ENCODE measurements around the gene KCNJ18.
"Not testable (repeated sequence)": the region's sequence is repeated elsewhere in the genome, so short reads cannot be mapped to it uniquely, and the experiment has no call there.

The KCNJ18 gene

GRCh38 chr17:21705021-21705601 is 12.8 kb downstream of the KCNJ18 start:
- Histone ChIP-seq H3K9me3 (ENCODE audit: insufficient read depth, low read length) (no peaks in the 10 kb centered on the region), H3K9ac (ENCODE audit: insufficient read length, low read depth) (no peak overlapping the region), H3K36me3 (ENCODE audit: insufficient read depth, insufficient read length, low read length) (no peaks in the 10 kb centered on the region), H3K4me1 (ENCODE audit: insufficient read depth, insufficient read length) (peaks cover 5% of the 10 kb centered on the region), H3K27me3 (ENCODE audit: insufficient read depth, insufficient read length) (no peaks in the 10 kb centered on the region), H3K4me3 (ENCODE audit: insufficient read length, low read depth) (no peak overlapping the region)
- TF ChIP-seq YY1 (IDR thresholded peaks at IDR 0.05; ENCODE audit: insufficient read depth, insufficient read length) (no peak), ZNF274 (IDR thresholded peaks at IDR 0.05; ENCODE audit: low read depth, low read length) (no peak), SUZ12 (IDR thresholded peaks at IDR 0.05; ENCODE audit: extremely low read depth, insufficient read depth, insufficient read length) (no peak)
- DNase-seq (ENCODE audit: low read depth, low spot score): no peak

- H3K9me3 ChIP-seq (ENCODE audit: insufficient read depth, low read length); H3K36me3 ChIP-seq (ENCODE audit: insufficient read depth, insufficient read length, low read length); H3K4me1 ChIP-seq (ENCODE audit: insufficient read depth, insufficient read length); H3K9ac ChIP-seq (ENCODE audit: insufficient read length, low read depth); H3K27me3 ChIP-seq (ENCODE audit: insufficient read depth, insufficient read length); DNase-seq (ENCODE audit: low read depth, low spot score); H3K4me3 ChIP-seq (ENCODE audit: insufficient read length, low read depth): not testable (repeated sequence)
These were observed 13.4 kb downstream of the KCNJ18 start for GRCh38 chr17:21705746-21706145.

DNA sequence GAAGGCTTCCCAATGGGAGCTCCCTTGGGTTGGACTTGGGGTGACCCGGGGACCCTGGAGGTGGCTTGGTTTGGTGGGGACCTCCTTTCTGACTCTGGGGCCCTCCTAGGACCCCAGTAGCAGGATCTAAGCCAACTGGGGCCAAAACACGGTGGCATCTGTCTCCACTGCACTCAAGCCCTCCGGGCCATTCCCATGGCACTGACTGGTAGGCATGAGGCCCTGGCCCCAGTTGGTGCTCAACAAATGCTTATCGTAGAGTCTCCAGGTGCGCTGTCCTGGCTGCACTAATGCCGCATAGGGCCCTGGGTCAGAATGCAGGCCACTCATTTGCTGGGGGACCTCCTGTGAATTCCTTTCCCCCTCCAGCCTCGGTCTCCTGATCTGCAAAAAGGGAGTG is 14.2 kb downstream of the KCNJ18 start:
- H3K27me3 ChIP-seq (ENCODE audit: insufficient read depth, insufficient read length); H3K4me3 ChIP-seq (ENCODE audit: insufficient read length, low read depth); H3K4me1 ChIP-seq (ENCODE audit: insufficient read depth, insufficient read length); H3K9me3 ChIP-seq (ENCODE audit: insufficient read depth, low read length); H3K9ac ChIP-seq (ENCODE audit: insufficient read length, low read depth); DNase-seq (ENCODE audit: low read depth, low spot score); H3K36me3 ChIP-seq (ENCODE audit: insufficient read depth, insufficient read length, low read length): not testable (repeated sequence)

DNA sequence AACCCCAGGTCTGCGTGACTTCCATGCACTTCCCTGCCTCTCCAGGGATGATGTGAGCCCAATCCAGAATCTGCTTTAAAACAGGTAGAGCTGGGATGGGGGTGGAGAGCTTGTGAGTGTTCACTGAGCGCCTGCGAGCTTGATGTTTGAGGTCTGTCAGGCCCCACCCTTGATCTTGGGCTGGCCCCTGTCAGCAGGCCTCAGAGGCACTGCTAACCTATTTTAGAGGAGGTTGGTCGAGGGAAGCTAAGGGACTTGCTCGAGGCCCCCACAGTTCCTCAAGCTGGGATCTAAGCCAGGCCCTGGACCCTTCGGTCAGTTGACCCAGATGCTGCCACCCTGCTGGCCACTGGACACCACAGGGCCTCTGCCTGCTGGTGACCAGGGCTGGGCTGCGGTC is 14.8 kb downstream of the KCNJ18 start:
- H3K4me1 ChIP-seq (ENCODE audit: insufficient read depth, insufficient read length); H3K36me3 ChIP-seq (ENCODE audit: insufficient read depth, insufficient read length, low read length); DNase-seq (ENCODE audit: low read depth, low spot score); H3K4me3 ChIP-seq (ENCODE audit: insufficient read length, low read depth); H3K9ac ChIP-seq (ENCODE audit: insufficient read length, low read depth); H3K9me3 ChIP-seq (ENCODE audit: insufficient read depth, low read length); H3K27me3 ChIP-seq (ENCODE audit: insufficient read depth, insufficient read length): not testable (repeated sequence)

GRCh38 chr17:21707711-21708611 is 15.6 kb downstream of the KCNJ18 start:
- H3K27me3 ChIP-seq (ENCODE audit: insufficient read depth, insufficient read length): not testable (repeated sequence)

DNA sequence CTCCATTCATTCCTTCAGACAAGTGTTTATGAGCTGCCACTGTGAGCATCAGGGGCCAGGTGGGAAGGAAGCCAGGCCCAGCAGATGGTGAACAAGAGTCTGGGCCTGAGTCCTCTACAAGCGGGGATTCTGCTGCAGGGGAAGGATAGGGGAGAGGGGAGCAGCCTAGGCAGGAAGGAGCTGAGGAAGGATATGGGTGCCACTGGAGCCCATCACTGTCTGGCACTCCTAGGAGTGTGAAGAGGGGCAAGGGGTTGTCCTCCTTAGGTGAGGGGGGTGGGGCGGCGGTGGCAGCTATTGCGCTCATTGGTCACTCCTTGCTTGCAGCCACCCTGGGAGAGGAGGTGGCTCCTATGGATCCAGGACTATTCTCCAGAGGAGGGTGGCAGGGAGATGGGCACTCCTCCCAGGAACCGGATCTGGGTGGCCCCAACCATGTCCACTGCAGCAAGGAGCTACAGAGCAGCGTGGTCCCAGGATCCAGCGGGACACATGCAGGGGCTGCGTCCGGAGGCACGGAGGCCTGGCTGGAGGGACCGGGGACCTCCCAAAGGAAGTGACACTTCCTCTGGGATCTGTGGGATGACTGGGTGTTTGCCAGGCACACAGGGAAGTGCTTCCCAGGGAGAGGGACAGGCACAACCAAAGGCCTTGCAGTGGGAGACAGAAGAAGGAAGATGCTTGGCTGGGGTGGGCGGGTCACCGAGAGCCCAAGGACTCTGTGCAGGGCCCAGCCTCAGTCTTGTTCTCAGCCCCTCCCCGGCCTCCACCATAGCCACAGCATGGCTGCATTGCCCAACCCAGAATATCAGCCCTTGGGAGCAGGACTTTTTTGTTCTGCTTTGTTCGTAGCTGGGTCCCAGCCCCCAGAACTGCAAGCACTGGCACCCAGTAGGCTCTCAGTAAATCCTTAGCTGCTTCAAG is 16.6 kb downstream of the KCNJ18 start:
- not testable (repeated sequence) for H3K4me1 ChIP-seq (ENCODE audit: insufficient read depth, insufficient read length); H3K9me3 ChIP-seq (ENCODE audit: insufficient read depth, low read length); H3K27me3 ChIP-seq (ENCODE audit: insufficient read depth, insufficient read length); H3K9ac ChIP-seq (ENCODE audit: insufficient read length, low read depth); DNase-seq (ENCODE audit: low read depth, low spot score); H3K36me3 ChIP-seq (ENCODE audit: insufficient read depth, insufficient read length, low read length); H3K4me3 ChIP-seq (ENCODE audit: insufficient read length, low read depth)

More at GRCh38 chr17:21707711-21708611, 15.6 kb downstream of the KCNJ18 start:
- H3K4me3 ChIP-seq (ENCODE audit: insufficient read length, low read depth); DNase-seq (ENCODE audit: low read depth, low spot score); H3K4me1 ChIP-seq (ENCODE audit: insufficient read depth, insufficient read length); H3K36me3 ChIP-seq (ENCODE audit: insufficient read depth, insufficient read length, low read length); H3K9me3 ChIP-seq (ENCODE audit: insufficient read depth, low read length); H3K9ac ChIP-seq (ENCODE audit: insufficient read length, low read depth): not testable (repeated sequence)

- not testable (repeated sequence) for H3K4me1 ChIP-seq (ENCODE audit: insufficient read depth, insufficient read length); DNase-seq (ENCODE audit: low read depth, low spot score); H3K9ac ChIP-seq (ENCODE audit: insufficient read length, low read depth); H3K36me3 ChIP-seq (ENCODE audit: insufficient read depth, insufficient read length, low read length); H3K9me3 ChIP-seq (ENCODE audit: insufficient read depth, low read length); H3K4me3 ChIP-seq (ENCODE audit: insufficient read length, low read depth); H3K27me3 ChIP-seq (ENCODE audit: insufficient read depth, insufficient read length)
These were observed 17.7 kb downstream of the KCNJ18 start for GRCh38 chr17:21709994-21710393.

GRCh38 chr17:21710486-21710885 is 18.2 kb downstream of the KCNJ18 start:
- H3K4me1 ChIP-seq (ENCODE audit: insufficient read depth, insufficient read length); H3K36me3 ChIP-seq (ENCODE audit: insufficient read depth, insufficient read length, low read length); H3K9ac ChIP-seq (ENCODE audit: insufficient read length, low read depth); H3K9me3 ChIP-seq (ENCODE audit: insufficient read depth, low read length); H3K27me3 ChIP-seq (ENCODE audit: insufficient read depth, insufficient read length); H3K4me3 ChIP-seq (ENCODE audit: insufficient read length, low read depth); DNase-seq (ENCODE audit: low read depth, low spot score): not testable (repeated sequence)

Measured in NT2/D1 (cell line).